H9 (cell line): ENCODE measurements around the gene MFSD12. TPM values are rescaled to one million over a fixed set of nuclear protein-coding genes. Genes with fewer than 3 reads are reported as not detected.

ENCODE experiments used
- DNase-seq: peaks from one replicate; pipeline ENCODE4 v3.0.0-alpha.2; 2017
- H2AFZ ChIP-seq: one replicate; pipeline ENCODE4 v1.6.1; 2013; ENCODE audit warnings: mild to moderate bottlenecking, low read length, control low read depth, moderate library complexity
- H2AK5ac ChIP-seq: 2 replicates; pipeline ENCODE4 v1.6.1; 2013; ENCODE audit warnings: low read length, control low read depth, mixed read lengths; ENCODE audit not compliant: insufficient read length
- H2BK120ac ChIP-seq: one replicate; pipeline ENCODE4 v1.6.1; 2013; ENCODE audit warnings: low read depth, mild to moderate bottlenecking, low read length, control low read depth, inconsistent platforms; ENCODE audit not compliant: poor library complexity, severe bottlenecking
- H2BK12ac ChIP-seq: 2 replicates; pipeline ENCODE4 v1.6.1; 2013; ENCODE audit warnings: low read length, control low read depth, mixed read lengths, low read depth; ENCODE audit not compliant: insufficient read length
- H2BK15ac ChIP-seq: 2 replicates; pipeline ENCODE4 v1.6.1; 2013; ENCODE audit warnings: low read depth, low read length, control low read depth
- H2BK20ac ChIP-seq: one replicate; pipeline ENCODE4 v1.6.1; 2013; ENCODE audit warnings: low read depth, mild to moderate bottlenecking, low read length, control low read depth, inconsistent platforms; ENCODE audit not compliant: poor library complexity, severe bottlenecking
- H2BK5ac ChIP-seq: 2 replicates; pipeline ENCODE4 v1.6.1; 2013; ENCODE audit warnings: low read length, control low read depth, mixed read lengths; ENCODE audit not compliant: insufficient read length
- H3K14ac ChIP-seq: 2 replicates; pipeline ENCODE4 v1.6.1; 2013; ENCODE audit warnings: low read length, control low read depth; ENCODE audit not compliant: insufficient read depth
- H3K18ac ChIP-seq: 2 replicates; pipeline ENCODE4 v1.6.1; 2013; ENCODE audit warnings: low read depth, mild to moderate bottlenecking, mixed read lengths, low read length, control low read depth; ENCODE audit not compliant: insufficient read length
- H3K23ac ChIP-seq: 2 replicates; pipeline ENCODE4 v1.6.1; 2013; ENCODE audit warnings: low read length, control low read depth, mixed read lengths, low read depth; ENCODE audit not compliant: insufficient read length
- H3K23me2 ChIP-seq: 2 replicates; pipeline ENCODE4 v1.6.1; 2013; ENCODE audit warnings: low read depth, mild to moderate bottlenecking, mixed read lengths, low read length, control low read depth; ENCODE audit not compliant: insufficient read length, poor library complexity, severe bottlenecking
- H3K27ac ChIP-seq: 2 replicates; pipeline ENCODE4 v1.5.1; 2013; ENCODE audit warnings: low read length, control low read depth, mixed read lengths, low read depth; ENCODE audit not compliant: insufficient read length
- H3K27me3 ChIP-seq: 2 replicates; pipeline ENCODE4 v1.6.1; 2013; ENCODE audit warnings: low read length, control low read depth, inconsistent platforms; ENCODE audit not compliant: insufficient read depth
- H3K4ac ChIP-seq: 2 replicates; pipeline ENCODE4 v1.6.1; 2013; ENCODE audit warnings: low read depth, mild to moderate bottlenecking, control low read depth, inconsistent platforms, low read length, moderate library complexity
- H3K4me1 ChIP-seq: 2 replicates; pipeline ENCODE4 v1.6.1; 2013; ENCODE audit warnings: low read length, control low read depth, inconsistent platforms; ENCODE audit not compliant: insufficient read depth
- H3K4me2 ChIP-seq: 2 replicates; pipeline ENCODE4 v1.6.1; 2013; ENCODE audit warnings: low read length, control low read depth, mixed read lengths; ENCODE audit not compliant: insufficient read length, insufficient read depth
- H3K56ac ChIP-seq: 2 replicates; pipeline ENCODE4 v1.6.1; 2013; ENCODE audit warnings: low read depth, mild to moderate bottlenecking, mixed read lengths, low read length, control low read depth; ENCODE audit not compliant: insufficient read length
- H3K79me1 ChIP-seq: 2 replicates; pipeline ENCODE4 v1.6.1; 2013; ENCODE audit warnings: low read depth, mild to moderate bottlenecking, moderate library complexity, low read length, control low read depth, inconsistent platforms; ENCODE audit not compliant: insufficient read depth, poor library complexity, severe bottlenecking
- H3K79me2 ChIP-seq: 2 replicates; pipeline ENCODE4 v1.6.1; 2013; ENCODE audit warnings: low read length, control low read depth, inconsistent platforms; ENCODE audit not compliant: insufficient read depth
- H3K9ac ChIP-seq: 2 replicates; pipeline ENCODE4 v1.6.1; 2013; ENCODE audit warnings: low read length, control low read depth, mixed read lengths; ENCODE audit not compliant: insufficient read length; ENCODE audit errors: extremely low read depth
- H3K9me3 ChIP-seq: one replicate; pipeline ENCODE4 v1.6.1; 2013; ENCODE audit warnings: low read depth, low read length, inconsistent platforms; ENCODE audit not compliant: control insufficient read depth
- H3T11ph ChIP-seq: one replicate; pipeline ENCODE4 v1.6.1; 2013; ENCODE audit warnings: mild to moderate bottlenecking, low read length, control low read depth, inconsistent platforms
- H4K20me1 ChIP-seq: one replicate; pipeline ENCODE4 v1.6.1; 2013; ENCODE audit not compliant: control insufficient read depth, insufficient read length, insufficient read depth
- H4K5ac ChIP-seq: 2 replicates; pipeline ENCODE4 v1.6.1; 2013; ENCODE audit warnings: low read depth, mild to moderate bottlenecking, mixed read lengths, low read length, control low read depth; ENCODE audit not compliant: insufficient read length
- H4K8ac ChIP-seq: replicated peaks from 2 replicates; pipeline ENCODE4 v1.6.1; 2013; ENCODE audit warnings: low read length, control low read depth, mixed read lengths, low read depth; ENCODE audit not compliant: insufficient read length
- H4K91ac ChIP-seq: 2 replicates; pipeline ENCODE4 v1.6.1; 2013; ENCODE audit warnings: low read depth, mild to moderate bottlenecking, moderate library complexity, mixed read lengths, low read length, control low read depth; ENCODE audit not compliant: insufficient read length
- H3K27ac Mint-ChIP-seq, 3 experiments: 2 replicates in 2 of 3; 3 replicates in 1 of 3; pipeline ENCODE4 v1.8.0; 2020 to 2021; ENCODE audit warnings: mixed read lengths in 3 of 3, mild to moderate bottlenecking in 1 of 3, moderate library complexity in 1 of 3
- H3K27me3 Mint-ChIP-seq: 2 replicates; pipeline ENCODE4 v1.8.0; 2021; ENCODE audit warnings: low read depth, mild to moderate bottlenecking, moderate library complexity, mixed read lengths
- H3K36me3 Mint-ChIP-seq, 3 experiments: 2 replicates in 2 of 3; 3 replicates in 1 of 3; pipeline ENCODE4 v1.8.0; 2020 to 2021; ENCODE audit warnings: low read depth in 3 of 3, mixed read lengths in 3 of 3; ENCODE audit not compliant: insufficient read depth in 1 of 3
- H3K4me1 Mint-ChIP-seq, 2 experiments: 2 replicates each; pipeline ENCODE4 v1.8.0; 2020; ENCODE audit warnings: mixed read lengths in 2 of 2
- H3K4me3 Mint-ChIP-seq, 2 experiments: 2 replicates in 1 of 2; 3 replicates in 1 of 2; pipeline ENCODE4 v1.8.0; 2020 to 2021; ENCODE audit warnings: mild to moderate bottlenecking in 2 of 2, mixed read lengths in 2 of 2, moderate library complexity in 1 of 2
- H3K9me3 Mint-ChIP-seq, 2 experiments: 2 replicates in 1 of 2; 3 replicates in 1 of 2; pipeline ENCODE4 v1.8.0; 2020; ENCODE audit warnings: mild to moderate bottlenecking in 2 of 2, mixed read lengths in 2 of 2, moderate library complexity in 1 of 2
- WGBS: extraction: QIAGEN DNeasy Blood & Tissue Kit; methylation state at CpG from one replicate; pipeline ENCODE4 v1.1.7; 2013; ENCODE audit warnings: missing lambda C conversion rate, low lambda C conversion rate, mixed read lengths; ENCODE audit not compliant: insufficient read length; ENCODE audit errors: extremely low coverage; 5-methylcytosine and 5-hydroxymethylcytosine counted together
- total RNA-seq: library from RNA; stranded (reverse); gene quantifications from 2 replicates; pipeline ENCODE4 v1.2.1, GENCODE V29; 2021
- TF ChIP-seq, protein P1 (sequence below): fragments of 200-600 bp; sonication (generic); conservative IDR thresholded peaks from 3 replicates; pipeline ENCODE4 v1.8.0; 2021; ENCODE audit warnings: antibody characterized with exemption, mild to moderate bottlenecking

MFSD12 gene
- total RNA-seq, 1 experiment from 2014 or later: 58.8 TPM

DNA sequence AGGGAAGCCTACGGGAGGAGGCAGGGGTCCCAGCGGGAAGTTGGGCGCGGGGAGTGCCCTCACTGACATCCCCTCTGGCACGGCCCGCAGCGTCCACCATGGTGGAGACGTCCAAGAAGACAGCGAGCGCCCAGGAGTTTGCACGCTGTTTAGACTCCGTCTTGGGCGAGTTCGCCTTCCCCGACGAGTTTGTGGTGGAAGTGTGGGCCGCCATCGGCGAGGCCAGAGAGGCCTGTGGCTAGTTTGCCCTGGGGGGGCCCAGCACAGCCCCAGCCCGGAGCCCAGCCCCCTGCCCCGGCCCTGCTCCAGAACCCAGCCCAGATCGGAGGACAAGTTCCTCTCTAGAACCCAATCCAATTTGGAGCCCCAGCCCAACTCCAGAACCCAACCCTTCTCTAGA, 32.6 kb upstream of the MFSD12 start:
- Histone ChIP-seq H2BK15ac (no peak overlapping the region; the same call in 1 of the 2 replicates), H4K20me1 (no peaks in the 10 kb centered on the region), H3K79me1 (no peaks in the 10 kb centered on the region), H4K8ac (no peak overlapping the region), H3K23ac (no peak overlapping the region), H3T11ph (no peak overlapping the region), H3K56ac (no peak overlapping the region), H2BK20ac (no peak overlapping the region), H3K14ac (no peak overlapping the region), H3K4me1 (no peaks in the 10 kb centered on the region; the same call in 1 of the 2 replicates), H3K18ac (no peak overlapping the region), H3K9me3 (no peaks in the 10 kb centered on the region), H3K4me2 (no peak overlapping the region), H2BK5ac (no peak overlapping the region), H3K79me2 (no peaks in the 10 kb centered on the region), H2BK12ac (no peak overlapping the region), H4K5ac (no peak overlapping the region), H2AK5ac (no peak overlapping the region), H3K4ac (no peak overlapping the region), H3K23me2 (peaks cover 3% of the 10 kb centered on the region), H2AFZ (no peak overlapping the region), H3K9ac (no peak overlapping the region), H3K27ac (no peak overlapping the region), H4K91ac (no peak overlapping the region), H3K27me3 (peaks cover 4% of the 10 kb centered on the region; the same call in 1 of the 2 replicates), H2BK120ac (no peak overlapping the region)
- Mint-ChIP-seq H3K36me3 (no peaks in the 10 kb centered on the region; a peak in 1 of 7 replicates), H3K27me3 (peaks cover 75% of the 10 kb centered on the region), H3K9me3 (peaks cover 13 to 17% of the 10 kb centered on the region in 2 experiments), H3K4me3 (no peak overlapping the region), H3K27ac (no peak overlapping the region), H3K4me1 (no peaks in the 10 kb centered on the region)
- TF ChIP-seq, protein P1, sequence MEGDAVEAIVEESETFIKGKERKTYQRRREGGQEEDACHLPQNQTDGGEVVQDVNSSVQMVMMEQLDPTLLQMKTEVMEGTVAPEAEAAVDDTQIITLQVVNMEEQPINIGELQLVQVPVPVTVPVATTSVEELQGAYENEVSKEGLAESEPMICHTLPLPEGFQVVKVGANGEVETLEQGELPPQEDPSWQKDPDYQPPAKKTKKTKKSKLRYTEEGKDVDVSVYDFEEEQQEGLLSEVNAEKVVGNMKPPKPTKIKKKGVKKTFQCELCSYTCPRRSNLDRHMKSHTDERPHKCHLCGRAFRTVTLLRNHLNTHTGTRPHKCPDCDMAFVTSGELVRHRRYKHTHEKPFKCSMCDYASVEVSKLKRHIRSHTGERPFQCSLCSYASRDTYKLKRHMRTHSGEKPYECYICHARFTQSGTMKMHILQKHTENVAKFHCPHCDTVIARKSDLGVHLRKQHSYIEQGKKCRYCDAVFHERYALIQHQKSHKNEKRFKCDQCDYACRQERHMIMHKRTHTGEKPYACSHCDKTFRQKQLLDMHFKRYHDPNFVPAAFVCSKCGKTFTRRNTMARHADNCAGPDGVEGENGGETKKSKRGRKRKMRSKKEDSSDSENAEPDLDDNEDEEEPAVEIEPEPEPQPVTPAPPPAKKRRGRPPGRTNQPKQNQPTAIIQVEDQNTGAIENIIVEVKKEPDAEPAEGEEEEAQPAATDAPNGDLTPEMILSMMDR: no peak
- no CpG with 5 or more reads among the region's 22 CpGs for WGBS
- DNase-seq: no peak
